ENCODE data around the gene SH3PXD2B. TPM values are rescaled to one million over a fixed set of nuclear protein-coding genes. Genes with fewer than 3 reads are reported as not detected.
A peak's percentile ranks its signal among the peaks of the same experiment; 100 is the strongest.

Gene SH3PXD2B
- total and polyA plus RNA-seq, 2 of the 4 experiments (the other 2 are of a cell fraction) = 8.2 to 14.4 TPM

- Histone ChIP-seq H3K4me1 (ENCODE audit: control insufficient read depth, insufficient read depth, low read length) (no peaks in the 10 kb centered on the region), H4K5ac (ENCODE audit: low read depth, low read length) (no peak overlapping the region), H4K91ac (ENCODE audit: insufficient read depth, low read depth, low read length) (no peak overlapping the region), H3K14ac (replicated peaks; ENCODE audit: low read depth, low read length) (no peak overlapping the region), H3K9ac (ENCODE audit: low read depth, low read length) (no peak overlapping the region), H2AK5ac (ENCODE audit: low read depth, low read length) (no peak overlapping the region), H2BK120ac (ENCODE audit: low read depth, low read length) (no peak overlapping the region), H3K9me3 (ENCODE audit: control insufficient read depth, insufficient read depth, low read length) (no peaks in the 10 kb centered on the region), H3K56ac (ENCODE audit: extremely low read depth, insufficient read depth, low read length) (no peak overlapping the region), H3K36me3 (ENCODE audit: control insufficient read depth, insufficient read depth, low read length) (peaks cover 29% of the 10 kb centered on the region), H3K9me1 (ENCODE audit: insufficient read depth, low read length) (0 out of 2 replicates have a peak, but pooled peaks cover 4% of the 10 kb centered on the region), H2BK20ac (ENCODE audit: low read depth, low read length) (no peak overlapping the region), H3K4me2 (ENCODE audit: low read depth, low read length) (no peak overlapping the region), H3K4ac (ENCODE audit: low read depth, low read length) (no peak overlapping the region), H2BK15ac (ENCODE audit: low read depth, low read length) (no peak overlapping the region), H4K8ac (ENCODE audit: low read depth in 2 of 2, low read length in 2 of 2) (no peak overlapping the region), H3K79me1 (ENCODE audit: low read depth in 1 of 2, low read length in 2 of 2) (peaks cover 0 to 5% of the 10 kb centered on the region in 2 experiments; a peak in 1 of 4 replicates), H2AK9ac (replicated peaks; ENCODE audit: low read depth, low read length, poor library complexity) (no peak overlapping the region), H3K4me3 (ENCODE audit: insufficient read depth, low read depth, low read length) (no peak overlapping the region), H3K23ac (ENCODE audit: low read depth, low read length) (no peak overlapping the region), H3K18ac (ENCODE audit: low read depth, low read length) (no peak overlapping the region), H2BK5ac (ENCODE audit: low read depth, low read length, poor library complexity, severe bottlenecking) (no peak overlapping the region), H2AFZ (replicated peaks; ENCODE audit: low read length, poor library complexity) (no peak overlapping the region), H3K27ac (ENCODE audit: insufficient read depth, low read length) (no peak overlapping the region), H3K27me3 (ENCODE audit: control insufficient read depth, insufficient read depth, low read length) (no peaks in the 10 kb centered on the region), H4K20me1 (ENCODE audit: insufficient read depth, low read length) (no peaks in the 10 kb centered on the region)
- ChIA-PET POLR2A (ENCODE audit: unreplicated experiment) (no interaction called here), CTCF (interaction anchor here (1.1 kb wide), 1 partner anchor 21 kb away, joined by 8 read pairs; no protein-coding TSS in a partner anchor)
- BruUV-seq (replicated peaks) = no TSS peak
- WGBS, 2 experiments (ENCODE audit: extremely low coverage in 2 of 2, insufficient read length in 1 of 2) = 91% methylated on average over 4 of the region's 5 CpGs; no CpG with 5 or more reads in 1 of the 2 experiments
- dilution Hi-C loops (cut with HindIII; ENCODE audit: low sequenced_read_pairs, unreplicated experiment) (no loop called here), intact Hi-C loops (cut with micrococcal nuclease) (no loop called here), in situ Hi-C loops (cut with MboI; ENCODE audit: low sequenced_read_pairs) (no loop called here)
- ATAC-seq (ENCODE audit: low read depth) (peak; percentile 21; the same call in 1 of the 2 replicates), DNase-seq (peak; percentile 57)
- TF ChIP-seq BHLHE40 (IDR thresholded peaks at IDR 0.05; ENCODE audit: low read depth, low read length) (no peak), POLR2A (IDR thresholded peaks at IDR 0.05; ENCODE audit: low read depth, low read length) (no peak), MAZ (IDR thresholded peaks at IDR 0.05; ENCODE audit: borderline replicate concordance, low read depth, low read length) (no peak), SMC3 (IDR thresholded peaks at IDR 0.05; ENCODE audit: low read depth, low read length) (no peak), FOS (IDR thresholded peaks at IDR 0.05; ENCODE audit: low read depth, low read length) (no peak), RCOR1 (IDR thresholded peaks at IDR 0.05; ENCODE audit: insufficient replicate concordance, low read length) (no peak), CHD1 (IDR thresholded peaks at IDR 0.05; ENCODE audit: low read depth, low read length) (no peak), CTCF (conservative IDR thresholded peaks at IDR 0.05; ENCODE audit: low read depth, low read length) (no peak)
These were observed 58.8 kb downstream of the SH3PXD2B start for GRCh38 chr5:172395483-172395882.

Data from IMR-90 (cell line).